ENCODE measurements around the gene RNF34.
"Not testable (repeated sequence)": the region's sequence is repeated elsewhere in the genome, so short reads cannot be mapped to it uniquely, and the experiment has no call there.

The RNF34 gene

DNA sequence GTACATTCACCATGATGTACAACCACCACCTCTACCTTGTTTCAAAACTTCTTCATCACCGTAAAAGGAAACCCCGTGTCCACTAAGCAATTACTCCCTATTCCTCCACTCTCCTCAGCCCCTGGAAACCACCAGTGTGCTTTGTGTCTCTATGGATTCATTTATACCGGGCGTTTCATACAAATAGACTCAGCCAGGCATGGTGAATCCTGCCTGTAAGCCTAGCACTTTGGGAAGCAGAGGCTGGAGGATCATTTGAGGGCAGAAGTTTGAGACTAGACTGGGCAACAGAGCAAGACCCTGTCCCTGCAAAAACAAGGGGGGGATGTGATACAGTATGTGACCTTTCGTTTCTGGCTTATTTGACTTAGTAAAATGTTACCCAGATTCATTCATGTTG, 21.2 kb upstream of the RNF34 start:
- TF ChIP-seq, protein P1, sequence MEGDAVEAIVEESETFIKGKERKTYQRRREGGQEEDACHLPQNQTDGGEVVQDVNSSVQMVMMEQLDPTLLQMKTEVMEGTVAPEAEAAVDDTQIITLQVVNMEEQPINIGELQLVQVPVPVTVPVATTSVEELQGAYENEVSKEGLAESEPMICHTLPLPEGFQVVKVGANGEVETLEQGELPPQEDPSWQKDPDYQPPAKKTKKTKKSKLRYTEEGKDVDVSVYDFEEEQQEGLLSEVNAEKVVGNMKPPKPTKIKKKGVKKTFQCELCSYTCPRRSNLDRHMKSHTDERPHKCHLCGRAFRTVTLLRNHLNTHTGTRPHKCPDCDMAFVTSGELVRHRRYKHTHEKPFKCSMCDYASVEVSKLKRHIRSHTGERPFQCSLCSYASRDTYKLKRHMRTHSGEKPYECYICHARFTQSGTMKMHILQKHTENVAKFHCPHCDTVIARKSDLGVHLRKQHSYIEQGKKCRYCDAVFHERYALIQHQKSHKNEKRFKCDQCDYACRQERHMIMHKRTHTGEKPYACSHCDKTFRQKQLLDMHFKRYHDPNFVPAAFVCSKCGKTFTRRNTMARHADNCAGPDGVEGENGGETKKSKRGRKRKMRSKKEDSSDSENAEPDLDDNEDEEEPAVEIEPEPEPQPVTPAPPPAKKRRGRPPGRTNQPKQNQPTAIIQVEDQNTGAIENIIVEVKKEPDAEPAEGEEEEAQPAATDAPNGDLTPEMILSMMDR (conservative IDR thresholded peaks at IDR 0.05), result no peak
- H3K27ac ChIP-seq, result no peak overlapping the region

DNA sequence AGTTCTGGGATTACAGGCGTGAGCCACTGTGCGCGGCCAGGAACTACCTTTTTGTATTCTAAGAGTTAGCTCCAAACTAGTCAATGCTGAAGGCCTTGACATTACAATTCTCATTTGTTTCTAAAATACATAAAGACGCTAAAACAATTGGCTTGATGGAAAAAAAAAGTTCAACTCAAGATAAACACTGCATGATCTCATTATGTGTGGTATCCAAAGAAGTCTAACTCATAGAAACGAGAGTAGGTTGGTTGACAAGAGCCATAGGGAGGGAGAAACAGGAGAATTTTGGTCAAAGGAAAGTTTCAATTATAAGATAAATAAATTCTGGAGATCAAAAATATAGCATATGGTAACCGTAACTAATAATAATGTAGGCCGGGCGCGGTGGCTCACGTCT, 20.0 kb upstream of the RNF34 start:
- H3K27ac ChIP-seq, result no peak overlapping the region
- TF ChIP-seq, protein P1 (conservative IDR thresholded peaks at IDR 0.05), result no peak

DNA sequence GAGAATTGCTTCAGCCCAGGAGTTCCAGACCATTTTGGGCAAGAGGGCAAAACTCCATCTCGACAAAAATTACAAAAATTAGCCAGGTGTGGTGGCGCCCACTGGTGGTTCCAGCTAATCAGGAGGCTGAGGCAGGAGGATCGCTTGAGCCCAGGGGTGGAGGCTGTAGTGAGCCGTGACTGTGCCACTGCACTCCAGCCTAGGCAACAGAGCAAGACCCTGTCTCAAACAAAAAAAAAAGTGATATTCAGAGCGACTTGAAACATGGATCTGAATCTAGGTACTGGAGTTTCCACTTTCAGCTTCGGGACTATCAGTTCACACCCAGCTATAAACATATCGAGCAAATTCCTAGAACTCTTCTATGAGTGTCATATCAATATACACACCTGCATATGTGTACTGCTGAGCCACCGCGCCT, 16.3 kb upstream of the RNF34 start:
- TF ChIP-seq, protein P1 (conservative IDR thresholded peaks at IDR 0.05), result 0 out of 2 replicates have a peak, but pooled peaks have one; percentile 14
- H3K27ac ChIP-seq, result no peak overlapping the region

DNA sequence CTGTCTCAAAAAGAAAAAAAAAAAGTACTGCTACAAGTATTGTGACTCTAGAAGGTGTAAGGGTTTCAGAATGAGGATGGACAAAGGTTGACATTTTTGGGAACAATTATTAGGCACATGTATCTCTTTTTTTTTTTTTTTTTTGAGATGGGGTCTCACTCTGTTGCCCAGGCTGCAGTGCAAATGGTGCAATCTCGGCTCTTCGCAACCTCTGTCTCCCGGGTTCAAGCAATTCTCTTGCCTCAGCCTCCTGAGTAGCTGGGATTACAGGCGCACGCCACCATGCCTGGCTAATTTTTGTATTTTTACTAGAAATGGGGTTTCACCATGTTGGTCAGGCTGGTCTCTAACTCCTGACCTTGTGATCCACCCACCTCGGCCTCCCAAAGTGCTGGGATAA, 15.0 kb upstream of the RNF34 start:
- H3K27ac ChIP-seq, result not testable (repeated sequence)

DNA sequence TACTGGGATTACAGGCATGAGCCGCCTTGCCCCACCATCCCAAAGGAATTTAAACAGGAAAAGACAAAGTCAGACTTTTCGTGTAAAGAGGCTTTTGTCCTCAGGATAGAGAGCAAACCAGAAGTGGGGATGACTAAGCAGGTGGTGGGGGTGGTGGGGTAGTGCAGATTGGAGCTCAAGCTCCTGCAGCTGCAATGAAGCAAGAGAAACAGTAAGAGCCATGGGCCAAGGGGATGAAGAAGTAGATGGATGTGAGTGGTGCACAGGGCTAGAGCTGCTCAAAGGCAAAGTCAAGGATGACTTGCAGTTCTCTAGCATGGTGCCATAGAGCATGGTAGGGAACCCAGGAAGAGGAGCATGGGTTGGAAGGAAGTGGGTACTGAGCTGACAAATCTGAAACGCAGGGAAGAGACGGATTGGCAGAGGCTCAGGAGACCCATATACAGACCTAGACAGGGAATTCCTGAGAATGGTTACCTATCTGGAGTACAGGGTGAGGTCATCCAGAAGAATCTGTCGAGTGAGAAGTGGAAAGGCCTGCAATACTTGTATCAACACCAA, 11.4 kb upstream of the RNF34 start:
- TF ChIP-seq, protein P1 (conservative IDR thresholded peaks at IDR 0.05), result no peak
- no peak overlapping the region for H3K27ac ChIP-seq

DNA sequence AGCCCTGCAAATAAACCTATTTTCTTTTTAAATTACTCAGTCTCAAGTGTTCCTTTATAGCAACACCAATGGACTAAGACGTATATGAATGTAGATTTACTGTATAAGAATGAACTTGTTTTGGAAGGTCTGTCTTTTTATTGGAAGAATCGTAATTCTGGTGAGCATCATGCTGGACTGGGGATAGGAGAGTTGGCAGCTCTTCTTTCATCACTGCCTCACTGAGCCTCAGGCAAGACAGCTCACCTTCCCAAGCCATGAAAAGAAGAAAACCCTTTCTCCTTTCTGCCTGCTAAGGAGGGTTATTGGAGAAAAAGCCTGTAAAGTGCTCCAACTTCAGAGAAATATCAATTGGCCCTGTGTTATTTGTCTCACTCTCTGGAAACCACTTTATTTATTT, 9.1 kb upstream of the RNF34 start:
- H3K27ac ChIP-seq, result no peak overlapping the region
- TF ChIP-seq, protein P1 (conservative IDR thresholded peaks at IDR 0.05), result no peak

DNA sequence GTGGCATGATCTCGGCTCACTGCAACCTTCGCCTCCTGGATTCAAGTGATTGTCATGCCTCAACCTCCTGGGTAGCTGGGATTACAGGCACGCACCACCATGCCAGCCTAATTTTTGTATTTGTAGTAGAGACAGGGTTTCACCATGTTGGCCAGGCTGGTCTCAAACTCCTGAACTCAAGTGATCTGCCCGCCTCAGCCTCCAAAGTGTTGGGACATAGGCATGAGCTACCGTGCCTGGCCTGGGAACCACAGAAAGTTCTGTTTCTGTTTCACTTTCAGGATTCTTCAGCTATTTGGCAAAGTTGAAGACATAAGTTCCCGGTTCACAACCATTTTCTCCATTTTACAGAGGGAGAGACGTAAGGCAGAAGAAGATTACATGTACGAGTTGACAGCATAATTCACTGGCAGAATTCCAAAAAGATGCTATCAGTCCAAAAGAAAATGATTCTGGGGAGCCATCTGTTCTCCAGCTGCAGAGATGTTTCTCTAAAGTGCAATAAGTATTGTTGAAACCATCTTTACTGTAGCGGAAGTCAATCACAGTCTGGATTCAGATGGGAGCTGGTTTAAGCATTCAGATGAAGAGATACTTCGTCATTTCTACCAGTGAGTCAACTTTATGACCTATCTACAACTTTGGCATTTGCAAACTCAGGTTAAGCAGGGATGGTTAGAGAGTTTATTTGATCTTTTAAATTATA, 8.1 kb upstream of the RNF34 start:
- TF ChIP-seq, protein P1 (conservative IDR thresholded peaks at IDR 0.05), result no peak

DNA sequence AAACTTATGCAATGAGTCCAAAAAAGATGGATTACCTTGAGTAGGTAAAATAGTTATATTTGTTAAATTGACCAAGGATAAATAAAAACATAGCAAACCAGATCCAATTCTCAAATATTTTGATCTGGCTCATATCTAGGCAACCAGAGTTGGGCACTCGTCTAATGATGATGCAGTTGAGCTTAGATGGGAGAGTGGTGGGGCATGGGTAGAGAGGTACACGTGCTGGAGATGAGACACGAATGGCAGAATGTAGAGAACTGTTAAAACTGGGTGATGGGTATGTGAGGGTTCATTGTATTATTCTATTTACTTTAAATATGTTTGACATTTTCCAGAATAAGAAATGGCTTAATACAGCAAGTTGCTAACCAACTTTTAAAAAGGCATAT, 7.6 kb upstream of the RNF34 start:
- H3K27ac ChIP-seq, result no peak overlapping the region
- TF ChIP-seq, protein P1 (conservative IDR thresholded peaks at IDR 0.05), result no peak

More for the DNA sequence above, 8.1 kb upstream of the RNF34 start:
- H3K27ac ChIP-seq, result no peak overlapping the region

Data from VCaP (cell line).